Activated T-helper 17 cell treated with anti-CD3 and anti-CD28 coated beads, Interleukin-2, amount 50 U/mL, for 72 hours (primary cell): ENCODE results near the gene TMCC2. TPM values are rescaled to one million over a fixed set of nuclear protein-coding genes. Genes with fewer than 3 reads are reported as not detected.
A peak's percentile ranks its signal among the peaks of the same experiment; 100 is the strongest.
"Not testable (repeated sequence)": the region's sequence is repeated elsewhere in the genome, so short reads cannot be mapped to it uniquely, and the experiment has no call there.

ENCODE experiments used
- ATAC-seq: fragments of 150-1000 bp; cut with Tn5 transposase; replicated peaks from 2 replicates; pipeline ENCODE4 v1.10.0; 2021; ENCODE audit warnings: mild to moderate bottlenecking, moderate library complexity
- H3K27ac Mint-ChIP-seq: one replicate; pipeline ENCODE4 v1.8.0; 2022; ENCODE audit warnings: mixed read lengths
- H3K27me3 Mint-ChIP-seq: one replicate; pipeline ENCODE4 v1.8.0; 2022; ENCODE audit warnings: mixed read lengths
- H3K36me3 Mint-ChIP-seq: one replicate; pipeline ENCODE4 v1.8.0; 2022; ENCODE audit warnings: low read depth, mild to moderate bottlenecking, mixed read lengths
- H3K4me1 Mint-ChIP-seq: one replicate; pipeline ENCODE4 v1.8.0; 2022; ENCODE audit warnings: mixed read lengths
- H3K4me3 Mint-ChIP-seq: one replicate; pipeline ENCODE4 v1.8.0; 2022; ENCODE audit warnings: mild to moderate bottlenecking, mixed read lengths
- H3K9me3 Mint-ChIP-seq: one replicate; pipeline ENCODE4 v1.8.0; 2022; ENCODE audit warnings: mixed read lengths
- total RNA-seq, 2 donors: library from RNA; stranded (reverse); gene quantifications; one replicate each; pipeline ENCODE4 v1.2.3, GENCODE V29; 2022

Gene TMCC2
- total RNA-seq: 1 to 10 TPM; 2.6 to 3.5 TPM

GRCh38 chr1:205227584-205228013 lies at the start of gene TMCC2:
TMCC2 (plus strand) TSS chr1:205227946; CDS start chr1:205228565, 619 bp downstream.
- Mint-ChIP-seq H3K4me1 (peaks cover 24% of the 10 kb centered on the region), H3K27ac (peak within 1 kb of the TSS; percentile 15)
- ATAC-seq: peak; percentile 64

GRCh38 chr1:205179842-205180241 lies 47.9 kb upstream of the TMCC2 start:
- Mint-ChIP-seq H3K27ac (no peak overlapping the region), H3K4me1 (peaks cover 12% of the 10 kb centered on the region), H3K27me3 (no peaks in the 10 kb centered on the region), H3K36me3 (peaks cover 70% of the 10 kb centered on the region), H3K9me3 (no peaks in the 10 kb centered on the region), H3K4me3 (no peak overlapping the region)
- ATAC-seq: peak; percentile 42

More at GRCh38 chr1:205227584-205228013, at the start of gene TMCC2:
- Mint-ChIP-seq H3K27me3 (peaks cover 9% of the 10 kb centered on the region), H3K9me3 (no peaks in the 10 kb centered on the region), H3K4me3 (peak within 1 kb of the TSS; percentile 85), H3K36me3 (no peaks in the 10 kb centered on the region)

GRCh38 chr1:205180331-205180730 lies 47.4 kb upstream of the TMCC2 start:
- H3K27ac Mint-ChIP-seq, ATAC-seq: not testable (repeated sequence)
- H3K36me3 Mint-ChIP-seq: peaks cover 69% of the 10 kb centered on the region

GRCh38 chr1:205182930-205183329 lies 44.8 kb upstream of the TMCC2 start:
- peak overlapping the region; percentile 87 for H3K27ac Mint-ChIP-seq
- ATAC-seq: no peak
- H3K36me3 Mint-ChIP-seq: peaks cover 81% of the 10 kb centered on the region

More at GRCh38 chr1:205180331-205180730, 47.4 kb upstream of the TMCC2 start:
- peaks cover 12% of the 10 kb centered on the region for H3K4me1 Mint-ChIP-seq
- H3K27me3 Mint-ChIP-seq, H3K9me3 Mint-ChIP-seq, H3K4me3 Mint-ChIP-seq: not testable (repeated sequence)

GRCh38 chr1:205183676-205184335 lies 43.9 kb upstream of the TMCC2 start:
- H3K9me3 Mint-ChIP-seq: no peaks in the 10 kb centered on the region
- peak overlapping the region; percentile 51 for H3K4me3 Mint-ChIP-seq
- H3K4me1 Mint-ChIP-seq: peaks cover 30% of the 10 kb centered on the region
- no peak for ATAC-seq
- no peaks in the 10 kb centered on the region for H3K27me3 Mint-ChIP-seq
- peak overlapping the region; percentile 87 for H3K27ac Mint-ChIP-seq
- H3K36me3 Mint-ChIP-seq: peaks cover 73% of the 10 kb centered on the region

More at GRCh38 chr1:205182930-205183329, 44.8 kb upstream of the TMCC2 start:
- Mint-ChIP-seq H3K27me3 (no peaks in the 10 kb centered on the region), H3K9me3 (no peaks in the 10 kb centered on the region), H3K4me1 (peaks cover 30% of the 10 kb centered on the region), H3K4me3 (no peak overlapping the region)

- Mint-ChIP-seq H3K27me3 (no peaks in the 10 kb centered on the region), H3K27ac (peak overlapping the region; percentile 7), H3K4me1 (peaks cover 47% of the 10 kb centered on the region), H3K4me3 (peak overlapping the region; percentile 9), H3K9me3 (no peaks in the 10 kb centered on the region), H3K36me3 (peaks cover 56% of the 10 kb centered on the region)
- ATAC-seq: peak; percentile 91
Measured at GRCh38 chr1:205186191-205186590, 41.6 kb upstream of the TMCC2 start.

GRCh38 chr1:205187420-205187819 lies 40.3 kb upstream of the TMCC2 start:
- Mint-ChIP-seq H3K4me1 (peaks cover 53% of the 10 kb centered on the region), H3K27ac (peak overlapping the region; percentile 21), H3K36me3 (peaks cover 45% of the 10 kb centered on the region), H3K9me3 (no peaks in the 10 kb centered on the region), H3K27me3 (no peaks in the 10 kb centered on the region), H3K4me3 (no peak overlapping the region)
- ATAC-seq: no peak

GRCh38 chr1:205188098-205188497 lies 39.6 kb upstream of the TMCC2 start:
- no peaks in the 10 kb centered on the region for H3K9me3 Mint-ChIP-seq
- H3K27ac Mint-ChIP-seq: no peak overlapping the region
- no peak for ATAC-seq
- H3K36me3 Mint-ChIP-seq: peaks cover 38% of the 10 kb centered on the region
- peaks cover 53% of the 10 kb centered on the region for H3K4me1 Mint-ChIP-seq
- H3K4me3 Mint-ChIP-seq: no peak overlapping the region
- H3K27me3 Mint-ChIP-seq: no peaks in the 10 kb centered on the region

GRCh38 chr1:205188596-205188995 lies 39.1 kb upstream of the TMCC2 start:
- no peaks in the 10 kb centered on the region for H3K9me3 Mint-ChIP-seq
- H3K27ac Mint-ChIP-seq: no peak overlapping the region
- ATAC-seq: no peak
- no peak overlapping the region for H3K4me3 Mint-ChIP-seq
- peaks cover 52% of the 10 kb centered on the region for H3K4me1 Mint-ChIP-seq
- peaks cover 33% of the 10 kb centered on the region for H3K36me3 Mint-ChIP-seq
- no peaks in the 10 kb centered on the region for H3K27me3 Mint-ChIP-seq

- Mint-ChIP-seq H3K27me3 (no peaks in the 10 kb centered on the region), H3K9me3 (no peaks in the 10 kb centered on the region), H3K27ac (no peak overlapping the region), H3K4me3 (no peak overlapping the region), H3K36me3 (peaks cover 29% of the 10 kb centered on the region), H3K4me1 (peaks cover 51% of the 10 kb centered on the region)
- ATAC-seq: no peak
Measured at GRCh38 chr1:205189131-205189530, 38.6 kb upstream of the TMCC2 start.

- H3K27me3 Mint-ChIP-seq: no peaks in the 10 kb centered on the region
- H3K36me3 Mint-ChIP-seq: peaks cover 27% of the 10 kb centered on the region
- ATAC-seq: no peak
- H3K4me3 Mint-ChIP-seq: no peak overlapping the region
- no peaks in the 10 kb centered on the region for H3K9me3 Mint-ChIP-seq
- H3K27ac Mint-ChIP-seq: no peak overlapping the region
- peaks cover 51% of the 10 kb centered on the region for H3K4me1 Mint-ChIP-seq
Measured at GRCh38 chr1:205190845-205191577, 36.7 kb upstream of the TMCC2 start.

GRCh38 chr1:205191622-205192021 lies 36.1 kb upstream of the TMCC2 start:
- ATAC-seq: no peak
- Mint-ChIP-seq H3K4me3 (no peak overlapping the region), H3K36me3 (peaks cover 25% of the 10 kb centered on the region), H3K9me3 (no peaks in the 10 kb centered on the region), H3K4me1 (peaks cover 45% of the 10 kb centered on the region), H3K27me3 (no peaks in the 10 kb centered on the region), H3K27ac (no peak overlapping the region)

GRCh38 chr1:205192287-205192686 lies 35.5 kb upstream of the TMCC2 start:
- Mint-ChIP-seq H3K36me3 (peaks cover 23% of the 10 kb centered on the region), H3K4me1 (peaks cover 43% of the 10 kb centered on the region), H3K9me3 (no peaks in the 10 kb centered on the region), H3K4me3 (no peak overlapping the region), H3K27ac (no peak overlapping the region), H3K27me3 (no peaks in the 10 kb centered on the region)
- no peak for ATAC-seq

- H3K4me3 Mint-ChIP-seq: peak overlapping the region; percentile 77
- peaks cover 42% of the 10 kb centered on the region for H3K4me1 Mint-ChIP-seq
Measured at GRCh38 chr1:205199090-205199930, 28.4 kb upstream of the TMCC2 start.

More at GRCh38 chr1:205199090-205199930, 28.4 kb upstream of the TMCC2 start:
- Mint-ChIP-seq H3K27ac (peak overlapping the region; percentile 94), H3K27me3 (no peaks in the 10 kb centered on the region), H3K9me3 (no peaks in the 10 kb centered on the region), H3K36me3 (peaks cover 37% of the 10 kb centered on the region)
- ATAC-seq: peak; percentile 81
